Thoracic aorta (tissue), 2 donors: ENCODE data around the gene COX6B2. TPM values are rescaled to one million over a fixed set of nuclear protein-coding genes. Genes with fewer than 3 reads are reported as not detected.
A peak's percentile ranks its signal among the peaks of the same experiment; 100 is the strongest.

Experiments
- ATAC-seq: fragments of 150-250 bp; one replicate; pipeline ENCODE4 v1.8.0; 2017; ENCODE audit warnings: low read depth; ENCODE audit not compliant: insufficient number of reproducible peaks, low FRiP score
- DNase-seq: peaks from one replicate; pipeline ENCODE4 v3.0.0-alpha.2; 2020; ENCODE audit warnings: low spot score
- H3K27ac ChIP-seq, 2 donors: fragments of 200-600 bp; sonication (generic); 1 replicate in 1 of 2; 2 replicates in 1 of 2; pipeline ENCODE4 v1.5.1; 2016; ENCODE audit warnings: mild to moderate bottlenecking in 2 of 2, moderate library complexity in 2 of 2
- H3K27me3 ChIP-seq: fragments of 200-600 bp; sonication (generic); replicated peaks from 2 replicates; pipeline ENCODE4 v1.6.0; 2016; ENCODE audit warnings: mild to moderate bottlenecking; ENCODE audit not compliant: insufficient read depth
- H3K36me3 ChIP-seq: fragments of 200-600 bp; sonication (generic); one replicate; pipeline ENCODE4 v1.5.1; 2016
- H3K4me1 ChIP-seq, 2 donors: fragments of 200-600 bp; sonication (generic); 1 replicate in 1 of 2; 2 replicates in 1 of 2; pipeline versions ENCODE4 v1.5.1 to v1.6.0; 2016; ENCODE audit warnings: low read depth in 2 of 2, mild to moderate bottlenecking in 1 of 2; ENCODE audit not compliant: control insufficient read depth in 1 of 2
- H3K4me3 ChIP-seq: fragments of 200-600 bp; sonication (generic); 2 replicates; pipeline ENCODE4 v1.5.1; 2016; ENCODE audit warnings: mild to moderate bottlenecking
- H3K9me3 ChIP-seq: fragments of 200-600 bp; sonication (generic); 2 replicates; pipeline ENCODE4 v1.5.1; 2016
- total RNA-seq, 2 donors: library from RNA; depleted of rRNA; stranded (reverse); fragments of >200 nt; gene quantifications; one replicate each; pipeline versions ENCODE4 v1.1.0 to v1.2.3, GENCODE V29; 2016
- TF ChIP-seq, protein P1 (sequence below): fragments of 200-600 bp; sonication (generic); IDR thresholded peaks from one replicate; pipeline ENCODE4 v1.5.1; 2019; ENCODE audit warnings: antibody characterized with exemption

COX6B2 gene
- total RNA-seq, 2 donors from 2014 or later, result not detected

DNA sequence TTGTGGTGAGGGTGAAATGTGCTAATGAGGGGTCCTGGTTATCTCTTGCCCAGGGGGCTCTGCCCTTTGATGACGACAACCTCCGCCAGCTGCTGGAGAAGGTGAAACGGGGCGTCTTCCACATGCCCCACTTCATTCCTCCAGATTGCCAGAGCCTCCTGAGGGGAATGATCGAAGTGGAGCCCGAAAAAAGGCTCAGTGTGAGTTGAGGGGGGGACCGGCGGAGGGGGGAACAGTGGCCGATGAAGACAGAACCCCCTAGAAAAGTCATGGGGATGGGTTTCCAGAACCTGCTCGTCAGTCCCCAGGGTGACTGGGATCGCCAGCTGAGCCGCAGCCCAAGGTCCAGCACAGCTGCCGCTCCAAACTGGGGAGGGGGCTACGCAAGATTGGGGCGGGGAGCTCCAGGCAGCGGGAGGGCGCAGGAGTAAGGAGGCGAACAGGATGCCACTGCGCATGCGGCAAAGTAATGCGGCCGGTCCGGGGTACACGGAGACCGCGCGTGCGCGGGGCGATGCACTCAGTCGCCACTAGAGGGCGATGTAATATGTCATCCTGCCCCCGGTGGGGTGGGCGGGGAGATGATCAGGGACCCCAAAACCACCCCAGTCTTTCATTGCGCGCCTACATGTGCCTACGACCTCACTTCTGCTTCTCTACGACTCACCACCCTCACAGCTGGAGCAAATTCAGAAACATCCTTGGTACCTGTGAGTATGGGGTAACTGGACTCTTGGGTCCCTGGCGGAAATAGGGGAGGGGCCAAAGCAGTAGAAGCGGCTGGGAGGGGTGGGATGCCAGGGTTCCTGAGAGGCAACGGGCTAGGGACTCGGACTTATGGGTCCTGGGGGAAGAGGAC lies 52.8 kb downstream of the COX6B2 start:
- TF ChIP-seq, protein P1, sequence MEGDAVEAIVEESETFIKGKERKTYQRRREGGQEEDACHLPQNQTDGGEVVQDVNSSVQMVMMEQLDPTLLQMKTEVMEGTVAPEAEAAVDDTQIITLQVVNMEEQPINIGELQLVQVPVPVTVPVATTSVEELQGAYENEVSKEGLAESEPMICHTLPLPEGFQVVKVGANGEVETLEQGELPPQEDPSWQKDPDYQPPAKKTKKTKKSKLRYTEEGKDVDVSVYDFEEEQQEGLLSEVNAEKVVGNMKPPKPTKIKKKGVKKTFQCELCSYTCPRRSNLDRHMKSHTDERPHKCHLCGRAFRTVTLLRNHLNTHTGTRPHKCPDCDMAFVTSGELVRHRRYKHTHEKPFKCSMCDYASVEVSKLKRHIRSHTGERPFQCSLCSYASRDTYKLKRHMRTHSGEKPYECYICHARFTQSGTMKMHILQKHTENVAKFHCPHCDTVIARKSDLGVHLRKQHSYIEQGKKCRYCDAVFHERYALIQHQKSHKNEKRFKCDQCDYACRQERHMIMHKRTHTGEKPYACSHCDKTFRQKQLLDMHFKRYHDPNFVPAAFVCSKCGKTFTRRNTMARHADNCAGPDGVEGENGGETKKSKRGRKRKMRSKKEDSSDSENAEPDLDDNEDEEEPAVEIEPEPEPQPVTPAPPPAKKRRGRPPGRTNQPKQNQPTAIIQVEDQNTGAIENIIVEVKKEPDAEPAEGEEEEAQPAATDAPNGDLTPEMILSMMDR, result peak; percentile 98
- Histone ChIP-seq H3K9me3 (no peaks in the 10 kb centered on the region), H3K36me3 (peaks cover 12% of the 10 kb centered on the region), H3K4me3 (peak overlapping the region; percentile 65), H3K27me3 (no peaks in the 10 kb centered on the region), H3K4me1 (peaks cover 0 to 9% of the 10 kb centered on the region in 2 donors), H3K27ac (no peak overlapping the region)
- DNase-seq, result peak; percentile 29
- ATAC-seq, result peak; percentile 53

DNA sequence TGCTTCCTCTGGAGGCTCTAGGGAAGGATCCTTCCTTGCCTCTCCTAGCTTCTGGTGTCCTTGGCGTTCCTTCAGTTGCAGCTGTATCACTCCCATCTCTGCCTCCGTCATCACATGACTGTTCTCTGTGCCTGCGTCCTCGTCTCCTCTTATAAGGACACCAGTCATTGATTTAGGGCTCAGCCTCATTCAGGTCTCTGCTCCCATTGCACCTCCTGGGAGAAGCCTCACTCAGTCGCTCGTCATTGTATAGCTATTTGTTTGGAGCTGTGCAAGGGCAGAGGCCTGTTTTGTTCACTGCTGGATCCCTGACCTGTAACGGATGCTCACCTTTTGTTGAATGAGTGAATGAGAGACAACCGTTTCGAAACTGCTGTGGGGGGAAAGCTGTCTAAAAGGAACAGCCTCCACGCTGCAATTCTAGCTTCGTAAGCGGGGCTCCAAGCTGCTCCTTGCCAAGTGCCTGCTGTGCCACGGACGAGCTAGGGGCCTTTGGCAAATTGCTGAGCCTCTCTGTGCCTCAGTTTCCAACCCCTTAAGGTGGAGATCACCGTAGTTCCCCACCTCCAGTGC lies 53.5 kb downstream of the COX6B2 start:
- no peak overlapping the region for H3K27ac ChIP-seq
- TF ChIP-seq, protein P1, result no peak
- H3K9me3 ChIP-seq, result no peaks in the 10 kb centered on the region
- H3K36me3 ChIP-seq, result peaks cover 11% of the 10 kb centered on the region
- peak overlapping the region; percentile 65 for H3K4me3 ChIP-seq
- ATAC-seq (no peak), DNase-seq (no peak)
- H3K27me3 ChIP-seq, result no peaks in the 10 kb centered on the region
- peaks cover 0 to 9% of the 10 kb centered on the region in 2 donors for H3K4me1 ChIP-seq

DNA sequence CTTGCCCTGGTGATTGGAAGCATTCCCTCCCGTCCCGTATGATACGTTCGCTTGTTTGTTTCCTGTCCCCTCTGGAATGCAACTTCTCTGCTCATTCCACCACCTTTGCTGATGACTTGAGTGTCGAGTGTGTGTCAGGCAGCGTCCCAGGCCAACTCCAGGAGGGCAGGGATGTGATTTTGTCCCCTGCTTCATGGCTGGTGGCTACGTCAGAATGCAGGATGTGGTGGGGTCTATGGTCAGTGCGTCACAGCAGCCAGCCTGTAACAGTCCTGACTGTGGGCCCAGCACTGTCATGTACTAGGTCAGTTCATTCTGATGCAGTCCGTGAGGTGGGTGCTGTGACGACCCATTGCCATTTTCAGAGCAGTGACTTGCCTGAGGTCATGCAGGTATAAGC lies 54.5 kb downstream of the COX6B2 start:
- no peaks in the 10 kb centered on the region for H3K27me3 ChIP-seq
- H3K4me1 ChIP-seq, result peaks cover 0 to 9% of the 10 kb centered on the region in 2 donors
- H3K4me3 ChIP-seq, result no peak overlapping the region
- ATAC-seq, result no peak
- no peak for DNase-seq
- peaks cover 11% of the 10 kb centered on the region for H3K36me3 ChIP-seq
- TF ChIP-seq, protein P1, result no peak
- no peaks in the 10 kb centered on the region for H3K9me3 ChIP-seq
- H3K27ac ChIP-seq, result no peak overlapping the region

Other genes starting within 250 kb of the COX6B2 start
- gene PPP1R12C, start 237.1 kb downstream of the COX6B2 start, total RNA-seq, result 100 to 1,000 TPM; 194 to 250 TPM
- gene TNNT1, start 205.5 kb downstream of the COX6B2 start, total RNA-seq, result not detected
- gene TNNI3, start 197.0 kb downstream of the COX6B2 start, total RNA-seq, result not detected
- gene DNAAF3, start 188.1 kb downstream of the COX6B2 start, total RNA-seq, result not detected
- gene SYT5, start 174.4 kb downstream of the COX6B2 start, total RNA-seq, result not detected
- gene PTPRH, start 145.2 kb downstream of the COX6B2 start, total RNA-seq, result 1 to 10 TPM in 1 of 2 donors, under 1 TPM in 1; 0.14 to 1.1 TPM
- gene TMEM86B, start 126.0 kb downstream of the COX6B2 start, total RNA-seq, result 1 to 10 TPM; 2.4 to 4.8 TPM
- gene PPP6R1, start 95.7 kb downstream of the COX6B2 start, total RNA-seq, result 10 to 100 TPM; 46.7 to 52.3 TPM
- 10 to 100 TPM; 26.8 to 26.9 TPM for gene HSPBP1, start 74.6 kb downstream of the COX6B2 start, total RNA-seq
- gene BRSK1, start 70.7 kb downstream of the COX6B2 start, total RNA-seq, result 10 to 100 TPM; 10.8 to 16.7 TPM
- 1 to 10 TPM in 1 of 2 donors, not detected in 1; 6.8 TPM for gene TMEM150B, start 29.4 kb downstream of the COX6B2 start, total RNA-seq
- 10 to 100 TPM; 10.2 to 25.2 TPM for gene KMT5C, start 14.8 kb downstream of the COX6B2 start, total RNA-seq
- not detected for gene GARIN5B, start 8.5 kb upstream of the COX6B2 start, total RNA-seq
- under 1 TPM in 1 of 2 donors, not detected in 1; 0.92 TPM for gene IL11, start 15.7 kb upstream of the COX6B2 start, total RNA-seq
- not detected for gene TMEM190, start 22.1 kb upstream of the COX6B2 start, total RNA-seq
- gene TMEM238, start 29.6 kb upstream of the COX6B2 start, total RNA-seq, result 1 to 10 TPM in 1 of 2 donors, not detected in 1; 4.2 TPM
- gene RPL28, start 31.2 kb upstream of the COX6B2 start, total RNA-seq, result 100 to 1,000 TPM; 175 to 274 TPM
- 10 to 100 TPM; 16.3 to 17.9 TPM for gene UBE2S, start 53.1 kb upstream of the COX6B2 start, total RNA-seq
- gene SHISA7, start 88.6 kb upstream of the COX6B2 start, total RNA-seq, result not detected
- 10 to 100 TPM; 18.8 to 27.4 TPM for gene ISOC2, start 106.9 kb upstream of the COX6B2 start, total RNA-seq
- gene C19orf85, start 110.0 kb upstream of the COX6B2 start, total RNA-seq, result not detected
- gene ZNF628, start 121.9 kb upstream of the COX6B2 start, total RNA-seq, result 1 to 10 TPM; 3.5 to 7.2 TPM
- 1 to 10 TPM; 3.4 to 3.8 TPM for gene NAT14, start 130.5 kb upstream of the COX6B2 start, total RNA-seq
- gene SSC5D, start 133.7 kb upstream of the COX6B2 start, total RNA-seq, result 10 to 100 TPM in 1 of 2 donors, 1 to 10 TPM in 1; 4.3 to 58.3 TPM
- gene SBK2, start 182.4 kb upstream of the COX6B2 start, total RNA-seq, result not detected
- not detected for gene SBK3, start 190.8 kb upstream of the COX6B2 start, total RNA-seq
- 1 to 10 TPM; 2.4 to 3.9 TPM for gene ZNF579, start 226.1 kb upstream of the COX6B2 start, total RNA-seq
- gene FIZ1, start 244.8 kb upstream of the COX6B2 start, total RNA-seq, result 10 to 100 TPM in 1 of 2 donors, 1 to 10 TPM in 1; 9.5 to 17.3 TPM
- 10 to 100 TPM; 21.7 to 26.4 TPM for gene ZNF524, start 245.6 kb upstream of the COX6B2 start, total RNA-seq